HG02943 (cell line): ENCODE data around the gene CCDC80.

Experiments
- ATAC-seq: cut with Tn5 transposase; IDR thresholded peaks from one replicate; pipeline ENCODE4 v1.9.1; 2021; ENCODE audit warnings: mild to moderate bottlenecking, low read depth, moderate library complexity; ENCODE audit not compliant: unreplicated experiment

The CCDC80 gene

DNA sequence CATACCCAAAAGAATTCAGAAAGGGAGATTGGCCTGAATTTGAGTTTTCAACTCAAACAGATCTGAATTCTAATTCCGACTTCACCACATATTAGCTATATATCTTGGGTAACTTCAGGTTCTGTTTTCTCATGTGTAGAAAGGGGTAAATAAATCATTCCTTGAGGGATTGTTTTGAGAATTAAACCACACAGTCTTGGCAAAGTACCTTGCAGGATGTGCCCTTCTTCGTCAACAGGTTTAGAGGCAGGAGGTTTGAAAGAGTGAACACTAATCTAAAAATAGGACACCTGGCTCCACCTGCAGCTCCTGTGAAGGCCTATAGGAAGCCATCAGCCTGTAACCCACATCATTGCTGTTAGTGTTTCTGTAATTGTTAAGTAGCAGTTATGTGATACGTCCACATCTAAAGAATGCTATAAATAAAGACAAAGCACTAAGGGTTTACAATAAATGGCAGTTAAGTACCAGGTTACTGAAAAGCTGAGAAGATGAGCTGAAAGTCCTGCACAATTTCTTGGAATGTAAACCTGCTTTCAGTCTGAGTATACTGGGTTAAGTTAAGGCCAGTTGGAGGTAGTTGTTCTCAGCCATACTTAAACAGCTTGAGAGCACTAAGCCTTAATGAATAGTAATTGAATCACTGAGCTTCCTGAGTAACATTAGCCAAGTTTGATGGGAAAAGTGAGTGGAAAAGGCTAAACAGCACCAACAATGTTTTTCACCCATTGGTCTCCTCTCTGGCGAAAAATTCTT is 6.0 kb downstream of the CCDC80 start:
- no peak for ATAC-seq

DNA sequence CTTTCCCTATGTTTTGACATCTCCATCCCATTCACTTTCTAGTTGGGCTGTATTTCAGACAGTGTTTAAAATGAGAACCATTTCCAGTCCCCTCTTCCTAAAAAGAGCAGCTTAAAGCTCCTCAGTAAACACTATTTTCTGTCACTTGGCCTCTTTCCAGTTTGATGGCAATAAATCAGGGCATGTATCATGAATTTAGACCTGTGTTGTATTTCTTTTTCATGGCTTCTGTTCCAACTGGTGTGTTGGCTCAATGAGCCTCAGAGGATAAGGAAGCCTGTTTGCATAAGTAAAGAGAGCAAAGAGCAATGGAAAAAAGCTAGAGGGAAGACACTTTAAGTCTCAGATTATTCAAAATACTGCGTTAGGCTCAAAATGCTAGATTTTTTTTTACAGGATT is 7.2 kb downstream of the CCDC80 start:
- no peak for ATAC-seq

DNA sequence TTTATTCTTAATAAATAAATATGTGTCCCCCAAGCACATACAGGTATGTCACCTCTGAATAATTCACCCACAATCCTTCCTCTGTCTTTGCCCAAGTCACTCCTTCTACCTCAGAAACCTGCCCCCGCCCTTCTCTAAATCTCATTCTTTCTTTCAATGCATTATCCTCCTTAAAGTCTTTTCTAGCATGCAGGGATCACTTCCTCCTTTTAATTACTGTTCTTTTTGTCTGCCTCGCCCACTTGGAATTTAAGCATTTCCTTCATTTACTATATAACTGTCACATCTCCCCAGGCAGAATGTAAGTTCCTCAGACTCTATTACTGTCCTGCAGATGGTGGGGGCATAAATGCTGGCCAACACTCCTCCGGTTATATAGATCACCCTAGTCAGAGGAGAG is 7.8 kb downstream of the CCDC80 start:
- ATAC-seq: no peak

DNA sequence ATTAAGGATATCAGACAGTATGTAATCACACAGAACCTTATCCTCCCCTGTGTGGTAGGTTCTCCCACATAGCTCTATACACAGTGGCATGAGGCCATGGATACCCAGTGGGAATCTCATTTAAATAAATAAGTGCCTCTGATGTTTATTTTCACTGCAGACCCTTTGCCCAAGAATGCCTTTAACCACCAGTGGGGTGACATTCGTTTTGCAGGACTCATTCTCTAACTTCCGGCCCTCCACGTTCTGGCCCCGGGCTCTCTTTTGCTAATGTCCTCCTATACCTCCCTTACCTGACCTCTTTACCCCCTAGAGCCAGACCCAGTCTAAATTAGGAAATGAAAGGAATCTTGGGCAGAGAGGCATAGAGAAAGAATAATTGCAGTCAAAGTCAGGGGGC is 8.3 kb downstream of the CCDC80 start:
- no peak for ATAC-seq

DNA sequence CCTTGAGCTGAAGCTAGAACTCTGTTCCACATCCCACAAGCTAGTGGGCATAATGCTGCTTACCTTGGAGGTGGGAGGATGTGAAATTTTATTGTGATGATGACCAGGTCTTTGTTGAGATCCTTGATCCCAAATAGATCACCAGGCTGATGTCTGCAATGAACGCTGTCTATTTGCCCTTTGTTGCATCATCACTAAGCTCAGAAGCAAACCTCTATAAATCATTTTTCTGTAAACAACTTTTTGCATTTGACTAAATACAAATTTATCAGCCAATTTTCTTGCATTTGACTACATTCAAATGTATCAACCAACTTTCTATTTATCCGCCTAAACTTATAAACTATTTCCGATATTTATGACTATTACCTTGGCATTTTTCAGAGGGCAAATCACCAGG is 9.7 kb downstream of the CCDC80 start:
- no peak for ATAC-seq

DNA sequence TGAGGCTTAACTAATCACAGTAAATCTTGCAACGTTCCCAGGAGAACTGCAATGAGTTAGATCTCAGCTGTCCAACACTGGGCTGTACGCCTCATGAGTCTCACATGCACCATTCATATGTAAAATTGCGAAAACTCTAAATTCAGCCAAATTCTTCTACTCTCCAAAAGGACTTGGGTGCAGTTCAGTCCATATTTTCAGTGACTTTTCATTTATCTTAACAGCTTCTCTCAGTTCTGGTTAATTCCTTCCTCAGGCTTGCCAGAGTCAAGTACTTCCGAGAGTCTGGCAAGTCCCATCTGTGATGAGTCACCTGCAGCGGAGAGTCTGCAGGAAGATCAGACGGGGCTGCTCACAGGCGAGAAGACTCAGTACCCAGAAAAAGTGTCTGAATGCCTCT is 11.5 kb downstream of the CCDC80 start:
- ATAC-seq: no peak

DNA sequence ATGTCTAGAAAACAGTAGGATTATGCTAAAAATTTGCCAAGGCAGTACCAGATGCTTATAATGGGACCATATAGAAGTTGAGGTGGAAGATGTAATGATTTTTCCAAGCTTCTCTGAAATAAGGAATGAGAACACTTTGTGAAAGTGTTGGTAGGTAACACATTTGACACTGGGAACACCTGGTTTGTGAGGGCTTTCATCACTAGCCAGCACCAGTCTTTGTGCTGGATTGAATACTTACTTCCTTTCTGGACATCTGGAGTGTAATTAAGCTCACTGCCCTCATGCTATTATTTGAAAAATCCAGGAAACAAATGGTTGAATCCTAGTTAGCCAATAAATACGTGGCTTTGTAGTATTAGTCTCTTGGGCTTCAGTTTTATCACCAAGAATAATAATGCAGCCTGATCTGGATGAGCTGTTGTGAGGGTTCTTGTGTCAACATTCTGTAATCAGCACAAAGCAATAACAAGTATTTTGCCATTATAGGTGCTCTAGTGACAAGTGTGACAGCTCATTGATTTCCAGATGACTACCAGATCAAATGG is 12.9 kb downstream of the CCDC80 start:
- ATAC-seq: no peak

DNA sequence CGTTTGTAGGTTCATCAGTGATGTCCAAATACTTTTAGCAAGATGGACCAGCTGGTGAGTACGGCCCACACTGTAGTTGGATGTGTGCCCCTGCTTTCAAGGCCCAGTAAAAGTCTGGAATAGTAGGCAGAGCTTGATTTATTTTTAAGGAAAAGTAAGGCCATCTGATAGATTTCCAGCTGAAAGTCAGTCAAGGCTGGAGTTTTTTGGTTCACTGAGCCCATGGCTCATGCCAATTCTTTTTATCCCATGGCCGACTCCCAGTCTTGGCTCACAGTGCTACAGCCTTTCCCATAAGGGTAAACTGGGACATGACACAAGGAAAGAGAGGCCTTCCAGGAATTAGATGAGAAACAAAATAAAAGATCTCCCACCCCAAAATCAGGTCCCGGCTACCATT is 13.5 kb downstream of the CCDC80 start:
- no peak for ATAC-seq

DNA sequence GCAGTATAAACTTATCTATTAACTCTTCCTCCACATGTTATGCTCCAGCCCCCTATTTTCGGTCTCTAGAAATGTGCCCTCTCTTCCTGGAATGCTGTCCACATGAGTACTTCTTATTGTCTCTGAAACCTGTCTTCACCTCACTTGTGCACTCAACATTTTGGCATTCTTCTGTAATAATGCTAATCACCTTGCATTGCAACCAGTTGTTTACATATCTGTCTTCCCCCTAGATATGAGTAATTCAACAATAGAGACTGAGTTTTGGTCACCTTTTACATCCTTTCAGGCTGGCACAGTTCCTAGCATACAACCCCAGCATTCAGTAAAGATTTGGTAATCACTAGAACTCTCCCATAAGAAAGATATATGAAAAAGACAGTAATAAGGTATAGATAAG is 17.2 kb downstream of the CCDC80 start:
- no peak for ATAC-seq

DNA sequence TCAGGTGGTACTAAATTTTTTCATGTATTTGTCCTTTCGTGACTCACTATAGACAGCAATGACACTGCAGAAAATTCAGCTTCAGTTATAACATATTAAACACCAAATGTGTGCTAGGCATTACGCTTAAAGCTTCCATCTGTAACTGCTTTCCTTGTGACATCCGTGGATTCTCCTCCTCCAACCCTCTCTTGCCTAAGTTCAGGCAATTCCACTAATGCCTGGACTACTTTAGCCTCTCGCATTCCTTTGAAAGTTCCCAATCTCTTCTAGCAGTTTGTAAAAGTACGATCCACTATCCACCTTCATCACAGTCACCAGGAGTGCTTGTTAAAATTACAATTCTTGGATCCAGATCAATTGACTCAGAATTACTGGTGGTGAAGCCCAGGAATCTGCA is 17.7 kb downstream of the CCDC80 start:
- ATAC-seq: no peak

DNA sequence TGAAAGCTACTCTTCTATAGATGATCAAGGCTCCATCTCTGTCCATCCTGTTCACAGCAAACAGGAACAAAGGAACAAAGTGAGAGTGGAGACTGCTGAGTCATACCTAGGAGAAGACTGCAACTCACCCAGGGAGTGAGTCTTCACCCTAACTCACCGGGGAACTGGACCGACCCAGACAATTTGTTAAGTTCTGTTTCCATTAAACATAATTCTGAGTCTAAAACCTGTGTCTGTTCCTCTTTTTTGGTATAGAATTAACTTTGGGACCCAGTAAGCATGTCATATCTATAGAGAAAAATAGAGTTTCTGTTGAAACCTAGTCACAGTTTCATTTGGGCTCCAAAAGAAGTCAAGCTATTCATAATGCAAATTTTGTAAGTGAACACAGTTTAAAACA is 21.6 kb downstream of the CCDC80 start:
- peak; percentile 62 for ATAC-seq

DNA sequence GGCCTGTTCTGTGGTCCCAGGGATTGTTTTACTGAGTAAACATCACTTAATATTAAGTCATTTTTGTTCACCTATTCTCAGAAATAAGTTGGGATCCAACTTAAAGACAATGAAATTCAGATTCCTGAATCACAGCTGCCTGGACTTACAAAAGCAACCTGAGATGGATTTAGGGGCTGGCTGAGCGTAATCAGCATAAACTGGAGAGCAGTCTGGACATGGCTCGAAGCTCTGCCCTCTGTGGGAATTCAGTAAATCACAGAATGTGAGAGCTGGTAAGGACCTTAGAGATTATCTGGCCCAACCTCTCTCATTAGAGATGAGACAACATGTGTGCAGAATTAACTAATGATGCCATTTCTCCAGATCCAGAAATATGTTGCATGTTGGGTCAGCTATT is 23.7 kb downstream of the CCDC80 start:
- no peak for ATAC-seq

DNA sequence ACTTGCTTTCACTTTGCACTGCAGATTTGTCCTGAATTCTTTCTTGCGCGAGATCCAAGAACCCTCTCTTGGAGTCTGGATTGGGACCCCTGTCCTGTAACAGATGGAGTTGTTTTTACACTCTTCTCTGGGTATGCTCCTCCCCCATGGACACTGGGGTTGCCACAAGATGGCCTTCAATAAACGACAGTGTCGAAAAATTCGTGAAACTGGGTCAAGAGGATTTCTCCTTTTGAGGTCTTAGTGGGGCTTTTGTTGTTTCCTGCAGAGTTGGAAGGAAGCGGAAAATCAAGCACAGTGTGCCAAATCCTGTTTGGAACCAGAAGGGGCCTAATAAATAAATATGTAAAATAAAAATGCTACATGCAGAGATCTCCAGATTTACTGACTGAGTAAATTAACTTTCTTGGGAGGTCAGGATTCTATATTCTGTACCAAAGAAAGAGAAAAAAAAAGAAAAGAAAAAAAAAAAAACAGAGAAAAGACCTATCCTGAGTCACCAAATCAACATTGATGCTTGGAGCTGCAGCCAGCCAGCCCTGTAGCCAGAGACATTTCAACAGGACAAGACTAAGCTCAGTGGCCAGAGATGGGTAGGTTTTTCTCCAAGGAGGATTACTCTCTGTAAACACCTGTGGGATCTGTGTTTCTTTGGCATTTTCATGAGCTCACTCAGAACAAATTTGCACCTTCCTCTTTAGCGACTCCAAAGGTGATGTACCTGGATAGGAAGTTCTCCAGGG is 24.8 kb downstream of the CCDC80 start:
- no peak for ATAC-seq

DNA sequence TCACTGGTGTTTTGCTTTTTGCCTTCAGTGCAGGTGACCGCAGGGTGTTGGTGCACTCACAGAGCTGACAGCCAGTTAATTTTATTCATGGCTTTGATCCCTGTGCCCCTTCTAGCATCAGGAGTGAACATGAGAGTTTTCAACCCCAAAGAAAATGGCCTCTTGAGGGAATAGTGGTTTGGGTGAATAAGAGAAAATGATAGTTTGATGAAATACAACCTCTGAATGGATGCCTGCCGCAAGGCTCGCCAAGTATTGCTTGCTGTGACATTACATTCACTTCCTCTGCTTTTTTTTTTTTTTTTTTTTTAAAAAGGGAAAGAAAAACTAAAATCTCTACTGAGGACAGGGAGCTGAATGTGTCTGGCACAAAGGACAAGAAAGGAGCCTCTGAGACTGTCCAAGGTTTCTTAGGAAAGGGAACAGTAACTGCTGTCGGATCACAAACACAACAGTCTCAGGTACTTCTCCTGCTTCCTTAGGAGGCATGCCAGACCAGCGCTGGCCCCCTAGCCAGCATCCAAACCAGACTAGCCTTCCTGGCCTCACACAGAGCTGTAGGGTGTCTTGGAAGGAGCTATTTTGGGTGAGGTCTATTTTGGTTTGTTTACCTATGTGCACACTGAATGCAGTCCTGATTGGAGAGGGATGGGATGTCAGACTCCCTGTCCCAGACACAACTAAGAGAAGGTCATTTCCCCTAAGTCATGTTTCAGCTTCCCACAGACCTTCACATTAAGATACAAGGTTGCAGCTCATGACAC is 29.0 kb downstream of the CCDC80 start:
- ATAC-seq: no peak

DNA sequence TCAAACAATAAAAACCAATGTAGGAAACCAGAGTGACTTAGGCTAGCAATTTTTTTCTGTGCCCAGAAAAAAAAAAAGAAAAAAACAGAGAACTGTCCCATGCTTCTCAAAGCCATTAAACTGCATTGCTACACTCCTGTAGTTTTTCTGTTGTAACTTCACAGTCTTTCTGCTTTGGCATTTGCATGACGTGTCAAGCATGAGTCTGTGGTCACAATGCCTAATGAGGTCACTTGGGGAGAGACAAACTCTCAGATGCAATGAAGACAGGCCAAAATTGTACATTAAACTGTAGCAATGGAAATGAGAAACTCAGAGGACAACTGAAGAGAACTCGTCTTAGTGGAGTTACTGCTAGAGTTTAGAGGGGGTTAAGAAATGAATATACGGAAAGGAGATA is 30.8 kb downstream of the CCDC80 start:
- ATAC-seq: no peak

DNA sequence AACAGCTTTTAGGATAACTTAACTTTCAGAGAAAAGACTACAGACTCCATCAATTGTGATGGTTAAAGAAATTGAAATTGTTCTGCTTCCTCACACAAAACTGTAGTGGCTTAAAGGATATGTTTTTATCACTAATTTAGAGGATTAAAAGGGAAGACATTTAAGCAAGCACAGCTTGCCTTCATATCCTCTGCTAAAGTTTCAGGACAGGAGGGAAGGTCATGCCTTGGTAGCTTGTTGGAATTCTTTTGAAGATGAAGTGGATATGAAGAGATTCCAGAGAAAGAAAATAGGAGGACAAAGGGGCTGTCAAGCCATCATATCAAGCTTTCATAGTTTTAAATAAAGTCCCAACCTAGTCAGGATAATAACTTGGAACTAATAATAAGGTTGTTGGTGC is 33.1 kb downstream of the CCDC80 start:
- ATAC-seq: no peak

DNA sequence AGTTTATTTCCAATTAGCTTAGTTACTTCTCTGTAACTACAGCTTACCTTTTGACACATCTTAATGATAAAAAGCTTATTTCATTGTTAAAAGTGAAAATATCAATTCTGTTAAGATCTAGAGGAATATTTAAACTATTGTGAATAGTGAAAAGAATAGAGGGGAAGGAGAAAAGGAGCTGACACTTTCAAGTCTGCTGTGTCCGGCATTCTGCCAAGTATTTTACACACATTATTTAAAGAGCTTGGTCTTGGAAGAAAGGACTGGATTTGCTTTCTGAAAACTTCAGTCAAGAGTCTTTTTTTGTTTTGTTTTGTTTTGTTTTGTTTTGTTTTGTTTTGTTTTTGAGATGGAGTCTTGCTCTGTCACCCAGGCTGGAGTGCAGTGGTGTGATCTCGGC is 34.8 kb downstream of the CCDC80 start:
- ATAC-seq: no peak

DNA sequence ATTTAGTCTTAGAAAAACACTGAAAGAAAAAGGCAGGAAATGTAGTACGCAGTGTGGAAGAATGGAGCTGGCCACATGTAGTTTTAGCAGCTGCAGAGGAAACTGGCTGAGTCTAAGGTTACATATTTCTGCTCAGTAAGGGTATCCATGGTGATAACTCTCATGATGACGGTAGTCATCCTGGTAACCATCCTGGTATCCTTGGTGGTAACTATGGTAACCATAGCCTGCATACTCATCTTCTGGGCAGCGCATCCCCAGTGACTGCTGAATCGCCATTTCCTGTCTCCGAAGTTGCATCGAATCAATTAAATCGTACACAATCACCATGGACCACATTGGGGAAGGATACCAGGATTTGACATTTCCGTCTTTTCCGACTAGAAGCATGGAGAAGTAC is 35.7 kb downstream of the CCDC80 start:
- no peak for ATAC-seq

DNA sequence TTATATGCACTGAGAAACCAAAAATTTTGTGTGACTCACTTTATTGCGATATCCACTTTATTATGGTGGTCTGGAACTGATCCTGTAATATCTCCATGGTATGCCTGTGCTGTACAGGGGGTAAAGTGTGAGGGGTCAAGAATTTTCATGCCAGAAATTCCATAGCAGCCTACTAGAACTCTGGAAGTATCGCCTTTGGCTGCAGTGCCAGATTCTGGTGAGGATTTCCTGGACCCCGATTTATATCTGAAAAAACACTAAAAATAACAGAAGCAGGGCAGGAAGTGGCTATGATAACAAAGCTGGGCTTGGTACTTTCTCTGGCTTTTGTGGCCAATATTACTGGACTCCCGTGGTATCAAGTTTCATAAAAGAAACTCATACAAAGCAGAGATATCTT is 36.4 kb downstream of the CCDC80 start:
- ATAC-seq: no peak

DNA sequence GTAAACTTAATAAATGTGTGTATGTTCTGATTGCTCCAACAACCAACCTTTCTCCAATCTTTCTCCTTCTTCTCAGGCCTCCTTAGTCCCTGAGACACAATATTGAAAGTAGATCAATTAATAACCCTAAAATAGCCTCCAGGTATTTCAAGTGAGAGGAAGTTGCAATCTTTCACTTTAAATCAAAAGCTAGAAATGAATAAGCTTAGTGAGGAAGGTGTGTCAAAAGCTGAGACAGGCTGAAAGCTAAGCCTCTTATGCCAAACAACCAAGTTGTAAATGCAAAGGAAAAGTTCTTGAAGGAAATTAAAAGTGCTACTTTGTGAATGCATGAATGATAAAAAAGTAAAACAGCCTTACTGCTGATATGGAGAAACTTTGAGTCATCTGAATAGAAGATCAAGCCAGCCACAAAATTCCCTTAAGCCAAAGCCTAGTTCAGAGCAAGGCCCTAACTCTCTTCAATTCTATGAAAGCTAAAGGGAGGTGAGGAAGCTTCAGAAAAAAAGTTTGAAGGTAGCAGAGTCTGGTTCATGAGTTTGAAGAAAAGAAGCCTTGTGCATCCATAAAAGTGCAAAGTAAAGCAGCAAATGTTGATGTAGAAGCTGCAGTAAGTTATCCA is 38.6 kb downstream of the CCDC80 start:
- peak; percentile 71 for ATAC-seq

DNA sequence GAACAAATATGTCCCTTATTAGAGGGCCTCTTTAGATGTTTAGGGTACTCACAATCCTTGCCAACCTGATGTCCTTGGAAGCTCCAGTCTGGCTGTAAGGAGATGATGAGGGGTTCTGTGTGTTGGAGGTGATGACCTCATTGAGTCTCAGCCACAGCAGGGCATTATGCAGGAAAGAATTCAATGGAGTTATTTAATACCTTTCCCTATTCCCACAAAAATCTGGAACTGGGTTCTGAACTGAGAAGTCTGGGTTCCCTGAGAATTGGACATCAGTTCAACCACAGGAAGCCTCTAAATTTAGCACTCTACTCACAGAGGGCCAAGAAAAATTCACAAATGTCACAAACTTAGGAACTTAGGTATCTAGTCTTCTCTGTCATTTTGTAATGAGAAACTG is 42.2 kb downstream of the CCDC80 start:
- no peak for ATAC-seq
